GM21367 (cell line): ENCODE measurements around the gene NKX1-1.
"Not testable (repeated sequence)": the region's sequence is repeated elsewhere in the genome, so short reads cannot be mapped to it uniquely, and the experiment has no call there.

Source experiments
- ATAC-seq: cut with Tn5 transposase; IDR thresholded peaks from one replicate; pipeline ENCODE4 v1.9.1; 2021; ENCODE audit not compliant: unreplicated experiment

NKX1-1 gene

DNA sequence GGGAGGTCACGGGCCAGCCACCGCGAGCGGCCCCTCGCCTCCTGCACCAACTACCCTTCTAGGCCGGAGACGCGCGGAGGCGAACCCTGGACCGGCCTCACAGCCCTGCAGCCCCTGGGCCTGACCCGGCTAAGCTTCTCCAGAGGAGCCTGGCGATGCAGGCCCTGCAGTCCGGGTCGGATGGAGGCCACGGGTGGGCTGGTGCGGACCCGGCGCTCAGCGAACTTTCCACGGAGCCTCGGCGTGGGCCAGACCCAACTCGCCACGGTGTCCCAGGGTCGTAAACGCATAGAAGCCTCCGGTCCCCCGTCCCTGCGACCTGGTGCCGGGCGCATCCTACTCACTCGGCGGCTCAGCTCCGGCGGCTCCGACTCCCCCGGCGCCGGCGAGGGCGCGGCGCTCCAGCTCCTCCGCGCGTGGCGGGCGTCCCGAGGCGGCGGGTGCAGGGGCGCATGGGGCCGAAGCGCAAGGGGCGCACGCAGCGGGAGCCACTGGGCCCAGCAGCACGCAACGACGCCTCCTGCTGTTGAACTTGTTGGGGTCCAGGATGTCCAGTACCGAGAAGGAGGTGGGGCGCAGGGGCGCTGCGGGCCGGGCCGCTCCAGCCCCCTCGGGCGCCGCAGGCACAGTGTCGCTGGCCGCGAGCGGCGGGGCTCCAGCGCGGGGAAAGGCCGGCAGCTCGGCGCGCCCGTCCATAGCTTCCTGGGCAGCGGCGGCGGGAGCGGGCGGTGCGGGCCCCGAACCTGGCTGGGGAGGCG lies 427 bp downstream of the NKX1-1 start:
- no peak for ATAC-seq

DNA sequence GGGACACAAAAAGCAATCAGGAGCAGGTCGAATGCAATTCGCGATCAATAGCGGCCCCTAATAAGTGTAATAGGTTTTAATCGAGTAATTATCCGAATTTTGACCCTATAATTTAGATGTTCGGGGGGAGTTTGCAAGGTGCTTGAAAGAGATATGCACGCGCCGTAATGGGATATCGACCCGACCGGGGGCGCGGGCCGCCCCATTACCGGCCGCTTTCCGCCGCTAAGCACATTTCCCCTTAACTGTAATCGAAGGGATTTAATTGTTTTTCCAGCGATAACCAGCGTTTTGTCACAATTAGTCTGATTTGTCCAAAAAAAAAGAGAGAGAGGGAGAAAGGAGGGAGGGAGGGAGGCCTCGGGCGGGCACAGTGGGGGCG lies 997 bp downstream of the NKX1-1 start:
- no peak for ATAC-seq

DNA sequence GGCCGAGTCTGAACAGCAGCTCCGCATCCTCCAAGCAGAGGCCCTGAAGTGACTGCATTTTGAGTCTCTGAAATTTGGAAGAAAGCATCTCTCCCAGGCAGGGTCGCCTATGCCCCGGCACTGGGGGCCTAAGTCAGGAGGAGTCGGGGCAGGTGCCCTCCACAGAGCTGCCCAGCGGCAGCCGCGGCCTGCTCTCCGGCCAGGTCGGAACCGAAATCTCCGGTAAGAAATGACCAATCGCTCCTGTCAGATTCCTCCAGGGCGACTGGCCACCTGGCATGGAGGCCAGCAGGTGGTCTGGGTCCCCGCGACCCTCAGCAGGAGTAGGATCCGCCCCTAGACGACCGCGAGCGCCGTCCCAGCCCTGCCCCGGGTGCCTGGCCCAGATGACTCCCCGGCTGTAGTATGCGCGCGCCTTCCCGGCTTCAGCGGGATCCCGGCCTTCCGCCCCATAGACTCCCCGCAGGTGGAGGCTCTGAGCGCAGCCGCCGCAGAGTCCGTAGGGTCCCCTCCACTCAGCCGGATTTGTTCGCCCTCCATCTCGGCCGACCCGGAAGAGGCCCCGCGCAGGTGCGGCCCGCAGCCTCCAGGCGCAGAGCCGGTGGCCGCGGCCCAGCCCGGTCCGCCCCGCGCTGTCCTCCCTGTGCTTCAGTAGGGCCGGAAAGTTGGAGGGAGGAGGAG lies 1.5 kb downstream of the NKX1-1 start:
- ATAC-seq: no peak

DNA sequence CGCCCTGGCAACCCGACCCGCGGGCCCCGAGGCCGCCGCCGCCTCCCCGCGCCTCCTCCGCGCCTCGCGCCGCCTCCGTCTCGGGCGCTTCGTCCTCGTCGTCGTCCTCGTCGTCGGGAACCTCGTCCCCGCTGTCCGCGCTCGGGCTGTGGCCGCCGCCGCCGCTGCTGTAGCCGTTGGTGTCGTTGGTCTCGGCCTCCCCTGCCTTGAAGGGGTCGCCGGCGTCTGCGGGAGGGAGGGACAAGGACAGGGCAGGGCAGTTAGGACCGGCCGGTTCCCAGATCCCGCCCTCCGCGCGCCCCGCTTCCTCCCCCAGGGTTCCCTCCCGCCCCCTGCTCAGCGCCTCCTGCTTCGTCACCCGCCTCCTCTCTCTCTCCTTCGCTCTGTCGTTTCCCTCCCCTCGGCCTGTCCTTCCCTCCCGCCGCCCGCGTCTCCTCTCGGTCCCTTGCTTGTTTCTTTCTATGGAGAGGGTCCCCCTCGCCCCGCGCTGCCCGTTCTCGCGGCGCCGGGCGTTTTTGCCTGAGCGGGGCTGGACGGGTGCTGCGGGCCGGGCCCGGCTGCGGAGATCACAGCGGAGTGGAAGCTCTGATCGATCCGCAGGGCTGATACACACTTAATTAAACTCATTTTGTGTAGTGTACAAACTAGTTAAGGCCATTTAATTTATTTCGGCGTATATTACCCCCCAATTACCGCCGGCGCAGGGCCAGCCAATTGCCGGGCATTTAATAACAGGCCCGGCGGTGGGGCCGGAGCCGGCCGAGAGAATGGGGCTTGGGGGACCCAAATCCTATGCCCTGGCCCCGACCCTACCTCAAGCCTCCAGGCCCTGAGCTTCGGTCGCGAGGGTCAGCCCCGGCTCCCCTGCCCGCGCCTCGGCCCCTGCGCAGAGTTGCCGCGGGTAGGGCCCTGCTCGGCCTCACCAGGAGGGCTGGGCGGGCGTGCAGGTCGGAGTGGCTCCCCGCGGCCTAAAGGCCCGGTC lies 2.4 kb downstream of the NKX1-1 start:
- ATAC-seq: no peak

DNA sequence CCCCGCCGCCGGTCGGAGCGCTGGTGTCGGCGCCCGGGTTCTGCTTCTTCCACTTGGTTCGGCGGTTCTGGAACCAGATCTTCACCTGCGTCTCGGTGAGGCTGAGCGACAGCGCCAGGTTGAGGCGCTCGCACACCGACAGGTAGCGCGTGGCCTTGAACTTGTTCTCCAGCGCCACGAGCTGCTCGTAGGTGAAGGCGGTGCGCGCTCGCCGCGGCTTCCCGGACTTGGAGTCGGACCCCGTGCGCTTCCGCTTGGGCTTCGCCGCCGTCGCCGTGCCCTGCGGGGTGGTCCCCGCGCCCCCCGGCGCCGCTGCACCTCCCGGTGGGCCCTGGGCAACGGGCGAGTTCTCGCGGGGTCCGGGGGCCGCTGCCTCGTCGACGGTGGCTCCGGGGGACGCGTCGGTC lies 3.1 kb downstream of the NKX1-1 start:
- ATAC-seq: no peak

DNA sequence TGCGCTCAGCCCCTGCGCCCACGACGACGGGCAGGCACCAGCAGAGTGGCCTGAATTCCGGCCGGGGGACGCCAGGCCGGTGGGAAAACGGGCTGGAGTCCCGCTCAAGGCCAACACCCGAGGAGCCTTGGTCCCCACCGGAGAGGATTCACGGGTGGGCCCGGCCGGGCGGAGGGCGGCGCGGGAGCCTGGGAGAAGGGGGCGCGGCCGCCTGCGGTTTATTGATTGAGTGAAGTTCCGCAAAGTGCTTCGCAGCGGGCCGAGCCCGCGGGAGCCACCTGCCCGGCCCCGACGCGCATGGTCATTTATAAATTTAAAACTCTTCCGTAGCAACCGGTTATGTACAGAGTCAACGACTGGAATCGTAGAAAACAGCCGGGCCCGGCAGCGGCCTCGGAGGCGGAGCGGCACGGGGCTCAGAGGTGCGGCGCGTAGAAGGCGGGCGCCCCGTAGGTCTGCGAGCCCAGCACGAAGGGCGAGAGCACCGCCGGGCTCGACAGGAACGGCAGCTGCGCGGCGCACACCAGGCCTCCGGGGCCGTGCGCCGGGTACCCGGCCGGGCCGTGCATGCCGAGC lies 3.6 kb downstream of the NKX1-1 start:
- ATAC-seq: no peak

DNA sequence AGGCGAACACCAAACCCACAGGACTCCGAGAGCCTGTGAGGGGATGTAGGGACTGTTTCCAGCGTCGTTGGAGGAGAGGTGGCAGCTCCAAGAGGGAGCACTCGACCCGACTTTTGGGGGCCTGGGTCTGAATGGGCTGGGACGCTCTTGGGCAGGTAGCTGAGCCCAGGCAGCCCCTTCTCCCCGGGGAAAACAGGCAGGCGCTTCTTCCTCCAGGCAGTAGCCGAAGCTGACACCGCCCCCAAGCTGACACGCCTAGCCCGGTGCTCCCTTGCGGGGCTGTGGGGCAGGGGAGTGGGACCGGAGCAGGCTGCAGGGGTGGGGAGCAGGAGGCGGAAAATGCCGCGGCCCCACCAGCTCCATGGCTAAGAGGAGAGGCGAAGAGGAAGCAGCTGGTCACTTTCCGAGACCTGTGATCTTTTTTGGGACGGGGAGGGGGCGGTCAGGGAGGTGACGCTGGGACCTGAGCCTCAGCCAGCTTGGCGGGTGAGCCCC lies 4.2 kb downstream of the NKX1-1 start:
- ATAC-seq: no peak

DNA sequence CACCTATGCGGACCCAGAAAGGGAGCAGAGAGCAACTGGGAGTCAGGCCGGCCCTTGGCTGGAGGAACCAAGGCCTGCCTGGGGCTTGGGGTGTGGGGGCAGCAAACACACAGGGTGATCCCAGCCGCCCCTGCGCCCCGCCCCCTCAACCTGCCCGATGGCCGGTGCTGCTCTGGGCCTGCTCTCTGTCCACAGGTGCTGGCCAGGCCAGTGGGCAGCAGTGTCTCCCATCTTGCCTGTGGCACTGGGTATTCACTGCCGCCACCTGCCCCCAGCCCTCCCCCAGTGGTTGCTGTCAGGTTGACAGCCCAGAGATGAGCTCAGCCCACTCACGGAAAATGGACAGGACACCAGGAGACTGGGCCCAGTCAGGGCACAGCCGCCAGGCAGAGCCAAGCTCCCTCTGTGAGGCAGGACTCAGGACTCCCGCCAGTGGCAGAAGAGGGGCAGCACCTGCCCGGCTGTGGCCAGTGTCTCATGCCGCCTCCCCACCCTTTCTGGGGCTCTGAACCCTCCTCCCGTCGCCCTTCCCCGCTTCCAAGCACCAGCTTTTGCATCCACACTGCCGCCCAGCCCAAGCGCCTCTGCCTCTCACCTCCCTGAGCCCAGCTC lies 4.7 kb downstream of the NKX1-1 start:
- ATAC-seq: no peak

DNA sequence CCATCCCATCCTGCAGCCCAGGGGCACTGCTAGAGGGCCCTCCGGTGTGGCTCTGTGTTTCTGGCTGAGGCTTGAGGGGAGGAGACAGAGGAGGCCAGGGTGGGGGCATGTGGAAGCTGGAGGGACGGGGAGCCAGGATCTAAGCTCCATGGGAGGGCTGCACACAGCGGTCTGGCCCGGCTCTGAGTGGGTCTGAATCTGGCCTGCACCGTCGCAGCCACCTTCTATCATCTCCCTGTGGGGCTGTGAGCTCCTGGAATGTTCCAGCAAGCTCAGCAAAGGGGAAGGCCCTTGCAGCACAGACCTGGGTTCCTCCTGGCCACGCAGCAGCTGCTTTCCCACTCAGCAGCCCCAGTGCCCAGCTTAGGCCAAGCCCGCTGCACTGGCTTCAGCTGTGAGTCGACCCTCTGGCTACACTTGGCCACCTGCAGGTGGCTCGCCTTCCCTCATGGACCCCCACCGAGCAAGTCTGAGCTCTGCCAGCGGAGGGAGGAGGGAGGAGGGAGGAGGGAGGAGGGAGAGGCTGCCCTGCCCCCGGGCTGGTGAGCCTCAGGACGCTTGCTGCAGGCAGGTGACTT lies 5.3 kb downstream of the NKX1-1 start:
- ATAC-seq: no peak

DNA sequence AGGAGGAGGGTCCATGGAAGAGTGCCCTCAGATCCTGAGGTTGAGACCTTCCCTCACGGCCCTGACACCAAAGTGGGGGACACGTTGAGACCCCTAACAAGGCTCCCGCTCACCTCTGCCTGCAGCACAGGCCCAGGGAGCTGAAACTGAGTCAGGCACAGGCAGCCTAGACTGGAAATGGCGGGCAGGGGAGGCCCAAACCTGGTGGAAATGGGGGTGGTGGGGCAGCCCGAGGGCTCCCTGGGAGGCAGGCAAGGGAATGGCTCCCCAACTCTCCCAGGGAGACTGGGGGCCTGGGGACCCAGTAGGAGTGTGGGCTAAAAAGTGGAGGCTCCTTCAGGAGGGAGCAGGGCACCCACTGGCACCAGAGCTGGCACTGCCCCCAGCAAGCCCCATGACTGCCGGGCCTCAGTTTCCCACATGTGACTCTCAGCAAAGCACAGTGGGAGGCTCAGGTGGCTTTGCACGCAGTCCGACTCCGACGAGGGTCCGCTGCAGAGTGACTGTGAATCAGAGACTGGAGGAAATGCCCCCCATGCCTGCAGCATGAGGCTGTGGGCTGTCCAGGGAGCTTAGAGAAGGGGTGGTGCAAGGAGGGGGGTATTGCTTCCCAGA lies 5.9 kb downstream of the NKX1-1 start:
- ATAC-seq: no peak

DNA sequence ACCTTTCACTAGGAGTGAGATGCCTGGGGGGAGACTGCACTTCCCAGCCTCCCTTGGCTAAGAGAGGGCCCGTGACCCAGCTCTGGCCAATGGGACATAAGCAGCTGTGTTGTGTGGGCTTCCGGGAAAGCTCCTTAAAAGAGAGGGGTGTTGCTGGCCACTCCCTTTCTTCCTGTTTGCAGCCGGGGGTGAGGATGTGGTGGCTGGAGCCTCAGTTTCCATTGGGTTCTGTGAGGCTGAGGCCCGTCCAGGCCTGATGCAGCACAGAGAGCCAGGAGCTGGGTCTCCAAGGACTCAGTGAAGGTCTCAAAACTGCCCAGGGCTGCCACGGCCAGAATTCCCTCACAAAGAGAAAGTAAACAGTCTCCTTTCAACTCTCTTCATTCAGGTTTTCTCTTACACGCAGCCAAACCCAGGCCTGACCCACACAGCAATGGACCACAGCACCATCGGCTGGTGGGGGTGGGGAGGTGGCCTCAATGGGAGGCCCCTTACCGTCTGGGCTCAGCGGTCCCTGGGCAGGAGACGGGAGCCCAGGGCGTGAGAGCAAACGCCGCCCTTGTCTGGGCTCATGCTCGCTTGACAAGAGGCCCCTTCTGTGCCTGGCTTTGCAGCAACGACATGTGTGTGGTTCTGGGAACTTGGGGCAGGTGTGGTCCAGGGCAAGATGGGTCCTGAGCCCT lies 6.6 kb downstream of the NKX1-1 start:
- no peak for ATAC-seq

DNA sequence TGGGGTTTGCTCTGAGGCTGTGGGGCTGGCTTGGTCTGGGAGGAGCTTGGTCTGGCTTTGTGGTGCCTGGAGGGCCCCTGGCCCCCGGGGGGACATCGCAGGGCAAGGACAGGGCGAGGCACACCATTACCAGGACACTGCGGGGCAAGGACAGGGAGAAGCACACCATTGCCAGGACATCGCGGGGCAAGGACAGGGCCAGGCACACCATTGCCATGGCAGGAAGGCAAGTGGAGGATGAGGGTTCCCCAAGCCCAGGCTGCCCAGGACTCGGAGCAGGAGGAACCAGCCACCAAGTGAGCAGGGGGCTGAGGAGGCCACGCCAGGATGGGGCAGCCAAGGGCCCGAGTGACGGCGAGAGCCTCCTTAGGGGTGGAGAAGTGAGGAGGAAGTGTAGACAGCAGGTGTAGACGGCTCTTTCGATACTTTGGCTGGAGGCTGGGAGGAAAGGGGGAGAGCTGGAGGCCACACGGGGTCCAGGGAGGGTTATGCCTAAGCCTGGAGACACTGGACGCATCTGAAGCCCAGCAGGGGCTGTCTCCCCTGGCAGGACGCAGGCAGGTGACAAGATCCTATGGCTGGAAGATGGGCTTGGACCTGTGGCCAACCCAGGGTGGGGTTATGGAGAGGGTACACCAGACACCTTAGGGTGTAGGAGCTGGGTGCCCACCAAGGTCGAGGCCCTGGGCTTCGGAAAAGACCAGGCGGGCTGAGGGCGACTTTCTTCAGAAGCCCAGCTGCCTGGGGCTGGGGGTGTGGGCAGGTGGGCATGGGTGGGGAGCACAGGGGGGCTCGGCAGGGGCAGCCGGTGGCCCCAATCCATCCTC lies 7.3 kb downstream of the NKX1-1 start:
- no peak for ATAC-seq

DNA sequence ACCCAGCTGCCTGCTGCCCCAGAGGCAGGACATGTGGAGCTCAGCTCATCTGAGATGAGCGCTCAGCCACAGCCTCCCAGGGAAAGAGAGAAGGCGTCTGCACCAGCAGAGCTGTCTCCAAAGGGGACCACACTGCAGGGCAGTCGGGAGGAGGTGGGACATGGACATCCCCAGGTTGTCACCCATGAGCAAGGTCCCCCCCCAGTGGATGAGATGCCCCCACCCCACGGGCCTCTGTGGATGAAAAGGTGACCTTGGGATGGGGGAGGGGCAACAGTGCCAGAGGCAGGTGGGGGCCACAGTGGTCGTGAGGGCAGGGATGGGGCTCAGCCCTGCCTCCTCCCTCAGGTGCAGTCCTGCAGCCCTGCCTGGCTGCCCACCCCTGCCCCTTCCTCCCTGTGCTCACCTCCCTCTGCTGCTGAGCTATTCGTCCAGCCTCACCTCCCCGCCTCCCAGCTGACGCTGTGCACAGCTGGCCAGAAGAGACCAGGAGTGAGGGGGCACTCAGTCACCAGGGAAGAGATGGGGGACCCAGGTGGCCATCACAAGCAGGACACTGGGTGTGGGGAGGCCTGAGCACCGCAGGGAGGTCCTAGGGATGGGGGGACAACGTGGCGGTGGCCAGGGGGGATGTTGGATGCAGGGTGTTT lies 9.3 kb downstream of the NKX1-1 start:
- ATAC-seq: no peak

DNA sequence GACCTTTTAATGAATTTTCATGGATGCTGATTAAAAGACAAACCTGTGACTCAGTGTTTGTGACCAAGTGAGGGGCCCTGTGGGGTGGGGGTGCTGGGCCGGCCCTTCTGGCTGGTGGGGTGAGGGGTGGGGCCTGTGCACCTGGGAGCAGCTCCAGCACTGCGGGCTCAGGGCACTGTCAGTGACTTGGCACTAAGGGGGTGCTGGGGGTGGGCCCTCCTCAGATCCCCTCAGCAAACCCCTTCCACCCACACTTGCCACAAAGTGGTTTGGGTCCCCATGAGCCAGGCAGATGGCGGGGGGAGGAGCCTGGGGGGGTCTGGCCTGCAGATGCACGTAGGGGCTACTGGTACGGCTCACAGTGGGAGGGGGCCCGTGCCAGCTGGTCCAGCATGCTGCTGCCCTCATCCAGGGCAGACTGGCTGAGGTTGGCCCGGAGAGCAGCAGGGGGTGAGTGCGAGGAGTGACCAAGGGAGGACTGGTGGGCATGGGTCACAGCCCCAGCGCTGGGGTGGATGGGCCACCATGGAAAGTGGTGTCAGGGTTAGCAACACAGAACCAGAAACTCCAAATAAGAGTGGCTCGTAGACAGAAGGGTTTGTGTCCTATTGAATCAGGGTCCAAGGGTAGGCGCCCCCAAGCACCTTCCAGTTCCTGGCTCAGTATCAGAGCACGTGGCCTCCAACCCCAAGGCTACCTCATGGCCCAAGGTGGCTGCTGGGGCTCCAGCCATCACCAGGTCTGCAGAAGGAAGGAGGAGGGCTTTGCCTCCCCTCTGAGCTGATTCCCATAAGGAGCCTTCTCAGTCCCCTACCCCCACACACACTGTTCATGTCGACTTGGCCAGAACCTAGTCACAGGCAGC lies 10.1 kb downstream of the NKX1-1 start:
- ATAC-seq: no peak

DNA sequence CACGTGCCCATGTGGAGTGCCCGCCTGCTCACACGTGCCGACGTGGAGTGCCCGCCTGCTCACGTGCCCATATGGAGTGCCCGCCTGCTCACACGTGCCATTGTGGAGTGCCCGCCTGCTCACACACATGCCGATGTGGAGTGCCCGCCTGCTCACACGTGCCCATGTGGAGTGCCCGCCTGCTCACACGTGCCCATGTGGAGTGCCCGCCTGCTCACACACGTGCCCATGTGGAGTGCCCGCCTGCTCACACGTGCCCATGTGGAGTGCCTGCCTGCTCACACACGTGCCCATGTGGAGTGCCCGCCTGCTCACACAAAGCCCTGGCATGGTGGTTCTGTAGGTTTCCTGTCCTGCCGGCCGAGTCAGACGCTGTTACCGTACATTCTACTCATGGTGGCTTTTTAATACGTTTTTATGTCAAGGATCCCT lies 10.8 kb downstream of the NKX1-1 start:
- ATAC-seq: not testable (repeated sequence)

DNA sequence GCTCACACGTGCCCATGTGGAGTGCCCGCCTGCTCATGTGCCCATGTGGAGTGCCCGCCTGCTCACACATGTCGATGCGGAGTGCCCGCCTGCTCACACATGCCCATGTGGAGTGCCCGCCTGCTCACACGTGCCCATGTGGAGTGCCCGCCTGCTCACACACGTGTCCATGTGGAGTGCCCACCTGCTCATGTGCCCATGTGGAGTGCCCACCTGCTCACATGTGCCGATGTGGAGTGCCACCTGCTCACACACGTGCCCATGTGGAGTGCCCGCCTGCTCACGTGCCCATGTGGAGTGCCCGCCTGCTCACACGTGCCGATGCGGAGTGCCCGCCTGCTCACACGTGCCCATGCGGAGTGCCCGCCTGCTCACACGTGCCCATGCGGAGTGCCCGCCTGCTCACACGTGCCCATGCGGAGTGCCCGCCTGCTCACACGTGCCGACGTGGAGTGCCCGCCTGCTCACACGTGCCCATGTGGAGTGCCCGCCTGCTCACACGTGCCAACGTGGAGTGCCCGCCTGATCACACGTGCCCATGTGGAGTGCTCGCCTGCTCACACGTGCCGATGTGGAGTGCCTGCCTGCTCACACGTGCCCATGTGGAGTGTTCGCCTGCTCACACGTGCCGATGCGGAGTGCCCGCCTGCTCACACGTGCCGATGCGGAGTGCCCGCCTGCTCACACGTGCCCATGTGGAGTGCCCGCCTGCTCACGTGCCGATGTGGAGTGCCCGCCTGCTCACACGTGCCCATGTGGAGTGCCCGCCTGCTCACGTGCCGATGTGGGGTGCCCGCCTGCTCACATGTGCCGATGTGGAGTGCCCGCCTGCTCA lies 11.5 kb downstream of the NKX1-1 start:
- not testable (repeated sequence) for ATAC-seq
